Astrocyte of the hippocampus (primary cell): ENCODE measurements around the gene RHOT1.
"Not testable (repeated sequence)": the region's sequence is repeated elsewhere in the genome, so short reads cannot be mapped to it uniquely, and the experiment has no call there.

Experiments
- DNase-seq: peaks from one replicate; pipeline ENCODE4 v3.0.0; 2011; ENCODE audit warnings: low read depth, low spot score

RHOT1 gene

DNA sequence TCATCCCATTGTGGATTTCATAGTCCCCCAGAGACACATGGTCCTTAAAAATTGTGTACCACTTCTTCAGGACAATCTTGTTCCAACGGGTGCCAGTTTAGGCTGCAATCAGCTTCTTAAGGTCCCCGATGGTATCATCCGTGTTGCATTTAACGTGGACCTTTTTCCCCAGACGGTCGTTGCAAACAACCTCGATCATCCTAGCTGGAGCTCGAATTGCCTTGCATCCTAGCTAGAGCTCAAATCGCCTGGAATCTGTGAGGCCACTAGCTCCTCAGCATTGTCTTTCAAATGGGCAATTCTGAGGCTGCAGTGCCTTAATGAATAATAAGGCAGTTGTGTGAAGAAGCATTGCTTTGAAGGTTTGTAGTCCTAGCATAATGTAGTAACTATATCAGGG lies 85.6 kb downstream of the RHOT1 start:
- no peak for DNase-seq

DNA sequence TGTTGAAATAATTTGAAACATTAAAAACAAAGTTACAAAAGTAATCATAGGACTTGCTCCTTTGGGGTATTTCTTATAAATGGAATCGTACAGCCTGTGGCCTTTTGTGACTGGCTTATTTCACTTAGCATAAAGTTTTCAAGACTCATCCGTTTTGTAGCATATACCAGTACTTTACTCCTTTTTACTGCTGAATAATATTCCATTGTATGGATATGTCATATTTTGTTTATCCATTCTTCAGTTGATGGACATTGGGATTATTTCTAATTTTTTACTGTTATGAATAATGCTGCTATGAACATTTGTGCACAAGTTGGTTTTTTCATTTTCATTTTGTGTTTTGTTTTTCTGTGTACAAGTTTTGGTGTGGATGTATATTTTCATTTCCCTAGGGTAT lies 93.3 kb downstream of the RHOT1 start:
- DNase-seq, result no peak

DNA sequence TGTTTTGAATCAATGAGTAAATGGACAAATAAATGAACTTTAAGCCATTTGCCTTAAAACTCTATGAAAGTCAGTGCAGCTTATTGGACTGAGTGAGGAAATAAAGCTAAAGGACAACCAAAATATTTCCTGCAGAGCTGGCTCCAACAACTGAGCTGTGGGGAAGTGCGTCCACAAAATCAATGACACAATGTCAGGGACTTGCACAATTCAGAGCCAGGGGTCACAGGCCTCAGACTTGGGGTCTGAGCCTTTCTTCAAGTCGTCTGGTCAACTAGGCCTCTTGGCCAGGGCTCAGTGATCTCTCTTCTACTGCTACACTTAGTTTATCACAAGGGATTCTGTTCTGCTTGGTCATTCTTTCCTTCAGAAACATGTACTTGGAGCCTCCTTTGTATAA lies 97.2 kb downstream of the RHOT1 start:
- no peak for DNase-seq

DNA sequence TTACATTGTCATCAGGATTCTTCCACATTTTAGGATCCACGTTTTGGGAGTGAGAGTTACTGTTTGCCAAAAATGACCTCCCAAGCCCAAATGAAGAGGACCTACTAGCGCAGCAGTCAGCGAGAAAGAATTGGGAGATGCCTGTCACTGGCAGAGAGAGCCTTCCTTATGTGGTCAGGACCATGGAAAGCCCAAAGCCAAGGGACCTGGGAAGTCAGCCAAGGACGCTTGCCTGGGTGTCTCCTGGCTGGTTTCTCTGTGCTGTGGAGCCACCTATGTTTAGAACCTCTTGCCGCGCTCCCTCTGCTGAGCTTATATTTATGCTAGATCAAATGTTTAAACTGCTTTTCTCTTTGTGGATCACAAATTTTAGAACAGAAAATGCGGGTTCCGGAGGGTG lies 98.4 kb downstream of the RHOT1 start:
- DNase-seq, result peak; percentile 66

DNA sequence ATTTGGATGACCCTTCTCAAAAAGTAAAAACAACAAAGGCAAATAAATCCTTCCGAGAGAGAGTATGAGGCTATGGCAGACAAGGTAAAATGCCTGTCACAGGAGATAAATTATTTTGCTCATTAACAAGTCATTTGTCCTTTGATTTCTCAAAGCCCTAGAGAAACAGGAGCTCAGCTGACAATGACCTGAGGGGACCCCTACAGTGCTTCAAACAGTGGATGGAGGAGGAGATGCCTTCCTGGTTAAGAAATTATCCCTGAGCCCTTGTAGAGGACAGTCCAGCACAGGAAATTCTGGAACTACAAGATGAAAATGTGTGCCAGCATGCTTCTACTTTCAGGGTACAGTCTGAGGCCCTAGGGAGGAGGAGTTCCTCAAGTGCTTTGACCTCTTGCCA lies 99.3 kb downstream of the RHOT1 start:
- no peak for DNase-seq

DNA sequence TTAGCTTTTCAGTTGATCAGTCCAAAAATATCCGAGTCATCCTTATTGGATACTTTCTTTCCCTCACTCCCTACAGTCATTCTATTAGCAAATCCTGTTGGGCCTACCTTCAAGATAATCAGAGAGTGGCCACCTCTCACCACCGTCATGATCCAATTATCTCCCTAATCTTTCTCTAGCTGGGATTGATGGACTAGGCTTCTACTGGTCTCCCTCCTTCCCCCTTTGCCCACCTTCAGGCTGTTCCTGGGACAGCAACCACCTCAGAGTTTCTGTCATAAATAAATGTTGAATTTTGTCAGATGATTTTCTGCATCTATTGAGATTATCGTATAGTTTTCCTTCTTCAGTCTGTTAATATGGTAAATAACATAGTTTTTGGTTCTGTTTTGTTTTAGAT lies 107.2 kb downstream of the RHOT1 start:
- DNase-seq, result no peak

DNA sequence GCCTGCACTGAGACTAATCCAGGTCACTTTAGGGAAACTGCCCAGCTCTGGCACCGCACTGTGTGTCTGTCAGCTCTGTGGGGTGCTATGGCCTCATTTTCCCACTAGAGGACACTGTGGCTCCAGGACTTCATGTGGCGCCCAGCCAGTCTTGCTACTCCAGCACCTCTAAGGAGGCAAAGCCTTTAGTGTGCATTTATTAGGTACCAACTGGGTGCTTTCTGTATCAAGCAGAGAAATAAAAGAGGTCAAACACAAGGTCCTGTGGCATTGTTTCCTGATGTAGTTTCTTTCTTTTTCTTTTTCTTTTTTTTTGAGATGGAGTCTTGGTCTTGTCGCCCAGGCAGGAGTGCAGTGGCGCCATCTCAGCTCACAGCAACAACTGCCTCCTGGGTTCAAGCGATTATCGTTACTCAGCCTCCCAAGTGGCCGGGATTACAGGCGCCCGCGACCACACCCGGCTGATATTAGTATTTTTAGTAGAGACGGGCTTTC lies 110.9 kb downstream of the RHOT1 start:
- DNase-seq, result peak; percentile 88

DNA sequence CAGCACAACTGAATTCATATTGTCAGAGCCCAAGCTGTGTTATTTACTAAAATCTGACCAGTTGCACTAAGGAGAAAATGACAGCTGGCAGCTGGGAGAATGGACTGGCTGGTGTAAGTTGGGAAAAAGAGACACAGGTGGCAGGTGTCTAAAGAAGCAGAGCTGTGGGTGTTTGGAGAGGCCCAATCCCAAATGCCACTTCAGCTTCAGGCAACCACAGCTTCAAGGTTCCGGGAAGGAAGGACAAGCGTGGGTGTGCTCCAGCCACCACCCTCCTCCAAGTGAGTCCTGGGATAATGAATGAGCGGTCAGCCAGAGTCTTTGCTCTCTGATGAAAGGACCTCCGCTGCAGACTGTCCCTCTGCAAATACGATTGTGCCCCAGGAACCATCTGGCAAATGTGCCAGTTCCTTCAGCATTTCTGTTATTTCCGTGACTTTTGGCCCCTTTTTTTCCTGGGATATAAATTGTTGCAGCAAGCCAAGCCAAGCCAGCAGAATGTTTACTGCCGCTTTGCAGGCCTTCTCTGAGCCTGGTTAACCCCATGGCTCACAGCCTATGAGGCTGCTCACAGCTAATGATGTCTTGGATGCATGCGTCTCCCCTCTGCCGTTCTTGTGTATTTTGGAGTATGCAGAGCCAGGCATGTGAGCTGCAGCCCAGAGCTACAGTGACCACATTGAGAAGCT lies 113.9 kb downstream of the RHOT1 start:
- DNase-seq, result no peak

DNA sequence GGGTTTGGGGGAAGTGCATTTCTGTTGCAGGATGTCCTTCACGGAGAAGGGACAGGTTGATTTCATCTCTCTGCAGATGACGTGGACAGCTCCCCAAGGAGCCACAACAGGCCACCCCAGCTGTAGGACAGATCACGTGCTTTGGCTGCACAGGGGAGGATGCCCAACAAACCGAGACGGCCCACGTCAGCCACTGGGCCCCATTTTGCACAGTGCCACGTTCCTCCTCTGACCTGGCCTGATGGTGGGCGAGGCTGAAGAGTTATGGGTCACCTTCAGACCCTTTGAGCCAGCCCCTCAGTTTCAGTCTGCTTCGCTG lies 114.4 kb downstream of the RHOT1 start:
- DNase-seq, result no peak

DNA sequence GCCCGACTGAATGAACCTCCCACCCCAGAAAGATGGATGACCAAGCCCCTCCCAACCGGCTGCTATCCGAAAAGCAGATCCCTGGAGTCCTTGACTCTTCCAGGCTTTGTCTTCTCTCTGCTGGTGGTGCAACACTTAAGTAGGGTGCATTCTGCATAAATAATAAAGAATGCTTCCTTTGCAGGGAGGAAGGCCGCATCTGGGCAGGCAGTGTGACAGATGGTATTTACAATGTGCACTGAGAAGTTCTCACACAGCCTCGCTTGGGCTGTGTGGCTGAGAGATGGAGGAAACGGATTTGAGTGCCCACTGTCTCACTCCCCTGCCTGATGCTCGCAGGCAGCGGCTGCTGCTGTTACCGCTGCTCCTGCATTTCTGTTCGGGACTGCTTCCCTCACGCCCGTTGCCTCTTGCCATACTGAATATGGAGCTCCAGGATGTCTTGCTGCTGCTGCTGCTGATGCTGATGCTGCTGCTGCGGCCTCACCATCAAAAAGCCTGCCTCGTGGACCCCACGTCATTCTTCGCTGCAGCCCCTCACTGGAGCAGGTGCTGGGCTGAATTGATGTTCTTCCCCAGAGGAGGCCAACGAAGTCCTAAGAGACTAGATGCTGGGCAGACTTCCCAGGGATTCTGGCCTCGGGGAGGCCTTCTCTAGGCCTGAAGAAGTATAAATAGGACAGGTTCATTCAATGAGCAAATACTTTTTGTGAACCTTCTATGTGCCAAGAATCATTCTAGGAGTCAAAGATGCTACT lies 116.3 kb downstream of the RHOT1 start:
- no peak for DNase-seq

DNA sequence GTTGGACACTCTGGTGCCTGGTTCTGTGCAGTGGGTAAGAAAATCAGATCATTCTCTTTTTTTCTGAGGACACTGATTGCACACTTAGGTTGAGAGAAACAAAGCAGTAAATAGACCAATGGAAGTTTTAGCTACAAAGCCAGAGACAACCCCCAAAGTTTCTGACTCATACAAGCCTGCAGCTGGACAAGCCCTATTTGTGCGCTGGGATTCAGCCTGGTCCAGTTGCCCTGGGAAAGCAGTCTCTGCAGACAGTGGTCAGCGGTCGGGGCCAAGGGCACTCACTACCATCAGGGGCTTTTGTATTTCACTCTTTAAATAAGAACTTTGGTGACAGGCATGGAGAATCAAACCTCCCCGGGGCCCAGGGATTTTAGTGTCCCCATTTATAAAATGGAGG lies 117.3 kb downstream of the RHOT1 start:
- peak; percentile 68 for DNase-seq

DNA sequence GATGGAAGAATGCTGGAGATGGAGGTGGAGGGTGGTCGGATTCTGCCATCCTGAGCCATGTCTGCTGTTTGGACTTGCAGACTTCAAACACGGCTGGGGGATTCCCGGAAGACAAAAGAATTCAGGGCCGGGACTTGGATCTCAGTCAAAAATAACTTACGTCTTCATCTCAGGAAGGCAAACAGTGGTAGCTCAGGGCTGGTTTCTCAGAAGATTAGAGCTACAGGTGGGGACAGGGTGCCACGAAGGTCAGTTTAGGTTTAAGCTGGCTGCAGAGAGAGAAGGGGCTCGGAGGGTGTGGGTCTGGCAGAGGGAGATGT lies 119.1 kb downstream of the RHOT1 start:
- peak; percentile 50 for DNase-seq

DNA sequence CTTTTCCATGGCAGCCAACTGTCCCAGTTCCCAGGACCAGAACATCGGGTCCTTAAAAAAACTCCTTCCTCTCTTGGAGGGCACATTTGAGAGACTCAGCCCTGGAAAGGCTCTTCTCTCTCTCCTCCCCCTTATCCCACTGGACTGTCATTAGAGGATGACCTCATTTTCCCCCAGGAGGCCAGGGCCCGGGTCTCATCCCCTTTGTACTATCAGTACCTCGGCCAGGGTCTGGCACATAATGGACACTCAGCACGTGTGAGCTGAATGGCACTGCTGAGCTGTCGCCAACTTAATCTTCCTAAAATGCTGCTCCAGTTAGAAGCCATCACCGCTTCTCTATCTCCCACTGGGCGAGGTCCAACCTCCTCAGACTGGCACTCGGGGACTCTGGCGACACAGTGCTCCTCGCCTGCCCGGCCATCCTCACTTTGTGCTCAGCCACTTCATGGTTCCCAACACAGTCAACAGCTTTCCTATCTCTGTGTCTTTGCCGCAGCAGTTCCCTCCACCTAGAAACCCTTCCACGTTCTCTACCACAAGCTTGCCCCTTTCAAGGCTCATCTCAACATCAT lies 119.7 kb downstream of the RHOT1 start:
- DNase-seq, result no peak

DNA sequence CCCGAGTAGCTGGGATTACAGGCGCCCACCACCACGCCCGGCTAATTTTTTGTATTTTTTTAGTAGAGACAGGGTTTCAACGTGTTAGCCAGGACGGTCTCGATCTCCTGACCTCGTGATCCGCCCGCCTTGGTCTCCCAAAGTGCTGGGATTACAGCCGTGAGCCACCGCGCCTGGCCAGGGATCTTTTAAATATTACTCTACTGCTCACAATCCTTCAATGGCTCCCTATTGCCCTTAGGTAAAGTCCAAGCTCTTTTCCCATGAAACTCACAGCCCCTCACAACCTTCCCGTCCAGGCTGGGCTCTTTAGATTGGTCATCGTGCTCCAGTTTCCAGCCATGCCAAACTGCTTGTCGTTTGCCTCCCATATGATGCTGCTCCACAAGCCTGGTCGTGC lies 121.2 kb downstream of the RHOT1 start:
- not testable (repeated sequence) for DNase-seq

DNA sequence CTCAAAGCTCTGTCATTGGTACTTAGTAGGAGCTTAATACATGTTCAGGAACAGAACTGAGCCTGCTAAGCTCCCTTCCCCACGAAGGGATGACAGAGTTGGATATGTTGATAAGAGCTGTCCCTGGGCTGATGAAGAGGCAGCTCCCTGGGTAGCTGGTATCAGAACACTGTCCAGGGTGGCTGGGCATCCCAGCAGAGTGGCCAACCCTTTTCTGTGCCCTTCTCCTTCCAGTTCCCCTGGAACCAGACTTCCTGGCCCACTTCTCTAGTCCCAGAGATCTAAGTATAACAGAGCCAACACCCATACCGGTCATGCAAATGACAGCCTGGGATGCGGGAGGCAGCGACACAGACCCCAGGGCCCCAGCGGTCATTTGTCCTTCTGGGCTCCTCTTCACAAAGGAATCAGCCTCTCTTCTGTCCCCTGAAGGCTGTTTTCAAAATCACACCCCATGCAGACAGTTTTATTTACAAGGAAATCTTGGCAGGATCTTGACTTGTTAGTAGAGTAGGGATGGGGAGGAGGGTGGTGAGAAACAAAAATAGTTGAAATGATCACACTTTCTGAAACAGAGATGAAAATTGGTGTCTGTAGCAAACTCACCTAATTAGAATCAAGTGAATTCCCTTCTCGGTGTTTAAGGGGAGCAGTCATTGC lies 122.0 kb downstream of the RHOT1 start:
- DNase-seq, result no peak

DNA sequence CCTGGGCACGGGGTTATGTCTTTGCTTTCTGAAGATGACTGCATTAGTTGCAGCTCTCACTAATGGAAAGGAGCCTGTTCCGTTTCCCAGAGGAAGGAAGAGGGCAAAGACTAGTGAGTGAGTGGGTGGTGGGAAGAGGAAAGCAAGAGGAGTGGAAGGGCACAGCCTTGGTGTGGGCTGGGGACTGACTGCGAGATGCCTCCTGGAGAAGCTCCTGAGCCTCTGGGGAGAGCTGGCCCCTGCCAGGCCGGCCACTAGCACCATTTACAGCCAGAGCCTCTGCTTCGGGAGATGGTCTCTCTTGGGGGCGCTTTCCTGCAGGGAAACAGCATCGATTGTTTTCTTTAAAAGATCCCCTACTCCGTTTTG lies 122.5 kb downstream of the RHOT1 start:
- no peak for DNase-seq

DNA sequence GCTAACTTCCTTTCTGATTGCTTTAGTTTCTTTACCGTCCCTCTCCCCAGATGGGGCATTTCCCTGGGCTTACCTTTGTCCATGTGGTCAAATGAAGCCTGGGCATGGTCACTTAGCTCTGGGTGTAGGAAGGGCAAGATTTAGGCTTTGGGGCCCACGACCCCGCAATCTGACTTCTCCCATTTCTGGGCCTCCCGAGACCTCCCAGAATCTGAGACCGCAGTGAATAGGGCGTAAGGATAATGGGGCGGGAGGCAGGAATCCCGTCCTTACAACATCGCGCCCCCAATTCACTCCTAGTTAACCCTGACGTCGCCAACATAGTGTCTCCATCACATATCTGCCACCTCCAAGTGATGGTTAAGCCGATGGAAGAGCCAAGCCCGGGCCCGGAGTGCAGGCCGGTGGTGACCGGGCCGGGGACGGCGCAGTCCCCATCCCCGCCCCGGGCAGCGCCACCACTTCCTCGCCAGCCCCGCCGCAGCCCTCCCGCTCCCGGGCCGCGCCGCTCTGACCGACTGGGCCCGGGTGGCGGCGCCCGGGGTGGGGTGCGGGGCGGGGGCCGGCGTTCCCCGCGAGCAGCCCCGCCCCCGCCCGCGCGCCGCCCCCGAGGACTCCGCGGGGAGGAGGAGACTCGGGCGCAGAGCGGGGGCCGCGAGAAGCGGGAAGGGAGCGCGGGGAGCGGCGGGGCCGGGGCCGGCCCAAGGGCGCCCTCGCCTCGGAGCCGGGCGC lies 123.1 kb downstream of the RHOT1 start, which contains the start of gene RHBDL3:
Gene RHBDL3 (plus strand): TSS at position 641 of the 732 bp plus-strand sequence. CDS start 358 bp downstream, outside the sequence.
- DNase-seq, result peak; percentile 41

DNA sequence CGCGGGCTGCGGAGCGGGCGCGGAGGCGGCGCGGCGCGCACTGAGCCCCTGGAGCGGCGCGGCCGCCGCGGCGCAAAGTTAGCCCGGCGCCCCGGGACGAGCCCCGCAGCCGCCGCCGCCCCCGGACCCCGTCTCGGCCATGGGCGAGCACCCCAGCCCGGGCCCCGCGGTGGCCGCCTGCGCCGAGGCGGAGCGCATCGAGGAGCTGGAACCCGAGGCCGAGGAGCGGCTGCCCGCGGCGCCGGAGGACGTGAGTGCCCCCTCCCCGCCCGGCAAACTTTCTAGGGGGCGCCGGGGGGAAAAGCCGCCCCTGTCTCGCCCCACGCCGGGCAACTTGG lies 123.7 kb downstream of the RHOT1 start:
- DNase-seq, result no peak

DNA sequence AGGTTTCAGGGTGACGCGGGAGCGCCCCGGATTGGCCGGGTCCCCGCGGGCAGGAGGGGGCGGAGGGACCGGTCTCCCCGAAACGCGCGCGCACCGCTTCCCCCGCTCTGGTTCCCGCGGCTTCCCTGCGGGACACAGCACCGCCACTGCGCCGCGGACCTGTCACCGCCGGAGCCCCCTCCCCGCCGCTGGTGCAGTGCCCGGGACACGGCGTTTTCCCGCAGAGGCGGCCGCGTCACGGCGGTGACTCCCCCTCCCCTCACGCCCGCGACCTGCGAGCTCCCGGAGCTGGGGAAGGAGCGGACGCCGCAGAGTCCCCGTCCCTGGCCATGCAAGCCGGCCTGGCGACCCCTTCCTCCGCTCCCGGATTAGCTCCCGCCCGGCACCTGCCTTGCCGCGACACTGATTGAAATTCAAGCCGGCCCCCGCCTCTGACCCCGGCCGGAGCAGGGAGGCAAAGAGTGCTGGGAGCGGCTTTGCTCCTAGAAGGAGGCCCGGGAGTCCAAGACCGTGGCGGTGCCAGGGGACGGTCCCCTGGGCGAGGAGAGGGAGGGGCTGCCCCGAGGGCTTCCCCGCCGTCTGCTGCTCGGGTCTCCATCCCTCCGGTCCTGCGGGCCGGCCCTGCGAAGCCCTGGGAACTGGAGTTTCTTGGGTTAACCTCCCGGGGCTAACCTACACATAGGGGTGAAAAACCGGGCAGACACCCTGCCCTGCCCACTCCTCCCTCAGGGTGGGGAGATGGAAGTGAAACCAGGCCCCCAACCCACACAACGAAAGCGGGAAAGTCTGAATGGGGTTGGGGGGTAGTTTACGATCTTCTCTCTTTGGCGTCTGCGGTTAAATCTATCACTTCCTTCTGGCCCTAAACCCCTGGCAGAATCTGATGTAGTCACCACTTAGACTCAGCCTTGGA lies 124.3 kb downstream of the RHOT1 start:
- peak; percentile 25 for DNase-seq

DNA sequence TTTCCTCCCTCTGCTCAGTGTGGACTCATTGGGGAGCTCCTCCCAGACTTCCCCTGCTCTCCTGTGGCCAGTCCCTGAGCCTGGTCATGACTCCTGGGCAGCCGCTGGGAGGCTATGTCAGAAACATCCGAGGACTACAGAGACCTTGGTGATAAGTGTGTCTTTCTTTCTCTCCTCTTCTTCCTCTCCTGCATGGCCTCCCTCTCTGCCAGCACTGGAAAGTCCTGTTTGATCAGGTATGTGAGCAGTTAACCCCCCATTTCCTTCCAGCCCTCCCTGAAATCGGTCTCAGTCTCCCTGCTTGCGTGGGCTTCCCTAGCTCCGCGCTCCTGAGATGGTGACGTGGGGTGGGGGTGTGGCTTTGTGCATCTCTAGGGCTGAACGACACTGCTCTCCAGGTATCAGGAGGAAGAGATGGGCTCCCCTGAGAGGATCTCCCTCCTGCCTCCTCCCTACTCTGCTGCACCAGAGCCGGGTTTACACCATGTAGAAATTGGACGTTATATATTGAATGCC lies 125.4 kb downstream of the RHOT1 start:
- no peak for DNase-seq
